Measurements from ENCODE around the gene H19. TPM values are rescaled to one million over a fixed set of nuclear protein-coding genes. Genes with fewer than 3 reads are reported as not detected.

The H19 gene
- 1.1 and 2.3 TPM in 2 replicates for total RNA-seq

GRCh38 chr11:1997755-1998154, at the start of gene H19:
H19 (minus strand) TSS chr11:1997842.

GRCh38 chr11:1946812-1947484, 50.7 kb downstream of the H19 start, which contains the start of gene MRPL23:
MRPL23 (plus strand) TSS chr11:1947332; CDS start chr11:1947363, 31 bp downstream.

Other genes starting within 250 kb of the H19 start
- gene IFITM10, start 247.2 kb downstream of the H19 start, total RNA-seq = 0.09 and 0.56 TPM in 2 replicates
- 74.7 and 185 TPM in 2 replicates for gene CTSD, start 233.9 kb downstream of the H19 start, total RNA-seq
- gene SYT8, start 162.9 kb downstream of the H19 start, total RNA-seq = 0.09 TPM in 1 of 2 replicates, not detected in the other
- gene TNNI2, start 158.9 kb downstream of the H19 start, total RNA-seq = not detected in 2 replicates
- 1.5 and 1.9 TPM in 2 replicates for gene LSP1, start 144.8 kb downstream of the H19 start, total RNA-seq
- gene PRR33, start 105.9 kb downstream of the H19 start, total RNA-seq = not detected in 2 replicates
- not detected in 2 replicates for gene TNNT3, start 78.1 kb downstream of the H19 start, total RNA-seq
- gene MRPL23, start 50.5 kb downstream of the H19 start, total RNA-seq = 65.0 and 96.8 TPM in 2 replicates
- 3.6 and 4.7 TPM in 2 replicates for gene IGF2, start 141.5 kb upstream of the H19 start, total RNA-seq
- not detected in 2 replicates for gene INS, start 163.4 kb upstream of the H19 start, total RNA-seq
- not detected in 2 replicates for gene TH, start 174.0 kb upstream of the H19 start, total RNA-seq

All from endothelial cell of coronary artery (primary cell).